Fibroblast of skin of left biceps (primary cell): ENCODE data around the gene TEX14.
"Not testable (repeated sequence)": the region's sequence is repeated elsewhere in the genome, so short reads cannot be mapped to it uniquely, and the experiment has no call there.

Experiments used
- DNase-seq, 2 experiments: peaks; one replicate each; pipeline ENCODE4 v3.0.0-alpha.2; 2013; ENCODE audit warnings: low read depth in 2 of 2

TEX14 gene

DNA sequence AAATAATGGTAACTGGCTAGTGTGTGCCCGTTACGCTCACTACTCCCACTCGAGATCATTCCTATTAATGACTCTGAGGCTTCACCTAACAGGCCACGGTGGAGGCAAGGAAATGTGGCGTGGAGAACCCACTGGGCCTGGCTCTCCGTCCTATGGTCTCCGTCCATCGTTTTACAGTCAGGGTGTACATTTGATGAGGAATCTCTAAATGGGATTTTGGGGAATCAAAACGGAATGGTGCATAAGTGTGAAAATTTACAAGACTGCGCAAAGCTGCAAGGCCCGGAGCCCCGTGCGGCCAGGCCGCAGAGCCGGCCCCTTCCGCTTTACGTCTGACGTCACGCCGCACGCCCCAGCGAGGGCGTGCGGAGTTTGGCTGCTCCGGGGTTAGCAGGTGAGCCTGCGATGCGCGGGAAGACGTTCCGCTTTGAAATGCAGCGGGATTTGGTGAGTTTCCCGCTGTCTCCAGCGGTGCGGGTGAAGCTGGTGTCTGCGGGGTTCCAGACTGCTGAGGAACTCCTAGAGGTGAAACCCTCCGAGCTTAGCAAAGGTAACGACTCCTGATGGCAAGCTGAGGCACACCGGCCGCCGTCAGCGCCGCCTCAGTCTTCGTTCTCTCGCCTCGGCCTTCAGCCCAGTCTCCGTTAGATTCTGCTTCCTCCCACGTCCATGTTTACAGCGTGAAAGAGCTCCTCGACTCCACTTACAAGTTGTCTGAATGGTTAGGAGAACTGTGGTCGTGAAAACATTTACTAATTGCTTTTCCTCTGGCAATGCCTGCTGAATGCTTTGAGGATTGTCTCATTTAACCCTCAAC lies 602 bp upstream of the TEX14 start, which contains the start of gene RAD51C:
Gene RAD51C, plus strand, starts transcription at position 364 of the 817 bp plus-strand sequence. Its CDS starts 42 bp downstream, at position 406.
- DNase-seq: peak; percentile 55 to 56

DNA sequence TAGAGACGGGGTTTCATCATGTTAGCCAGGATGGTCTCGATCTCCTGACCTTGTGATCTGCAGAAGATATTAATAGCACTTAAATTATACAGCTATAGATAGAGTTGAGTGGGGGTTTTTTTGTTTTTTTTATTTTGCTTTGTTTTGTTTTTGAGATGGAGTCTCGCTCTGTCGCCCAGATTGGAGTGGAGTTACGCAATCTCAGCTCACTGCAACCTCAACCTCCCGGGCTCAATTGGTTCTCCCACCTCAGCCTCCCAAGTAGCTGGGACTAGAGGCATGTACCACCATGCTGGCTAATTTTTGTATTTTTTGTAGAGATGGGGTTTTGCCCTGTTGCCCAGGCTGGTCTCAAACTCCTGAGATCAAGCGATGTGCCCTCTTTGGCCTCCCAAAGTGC lies 1.8 kb downstream of the TEX14 start:
- DNase-seq: not testable (repeated sequence)

DNA sequence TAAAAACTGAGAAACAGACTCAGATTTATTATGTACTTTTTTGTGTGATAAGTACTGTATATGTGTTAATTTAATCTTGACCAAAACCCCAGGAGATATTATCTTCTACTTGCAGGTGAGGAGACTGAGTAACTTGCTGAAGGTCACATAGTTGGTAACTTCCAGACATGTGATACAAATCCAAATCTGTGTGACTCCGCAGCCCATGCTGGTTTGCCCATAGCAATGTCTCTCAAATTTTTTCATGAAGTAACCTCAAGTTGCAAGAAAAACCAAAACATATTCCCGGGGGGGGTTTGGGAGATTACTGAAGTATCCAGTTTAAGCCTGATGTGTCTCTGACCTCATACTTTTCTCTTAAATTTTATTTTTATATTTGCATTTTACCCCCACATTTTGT lies 3.3 kb downstream of the TEX14 start:
- DNase-seq: no peak

DNA sequence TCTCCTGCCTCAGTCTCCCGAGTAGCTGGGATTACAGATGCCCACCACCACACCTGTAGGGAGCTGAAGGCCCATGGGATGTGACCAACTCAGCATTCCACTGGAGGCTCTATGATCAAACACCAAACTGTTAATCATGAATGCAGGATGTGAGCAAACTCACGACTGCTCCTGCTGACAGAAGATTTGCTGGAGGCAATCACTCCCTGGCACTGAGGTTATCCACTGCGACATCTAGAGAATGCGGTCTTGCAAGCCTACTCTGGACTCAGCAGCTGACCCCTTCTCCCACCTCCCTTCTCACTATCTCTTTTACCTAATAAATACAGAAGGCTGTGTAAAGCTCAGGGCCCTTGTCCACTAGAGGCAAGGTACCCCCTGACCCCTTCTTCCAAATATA lies 4.9 kb downstream of the TEX14 start:
- no peak for DNase-seq

DNA sequence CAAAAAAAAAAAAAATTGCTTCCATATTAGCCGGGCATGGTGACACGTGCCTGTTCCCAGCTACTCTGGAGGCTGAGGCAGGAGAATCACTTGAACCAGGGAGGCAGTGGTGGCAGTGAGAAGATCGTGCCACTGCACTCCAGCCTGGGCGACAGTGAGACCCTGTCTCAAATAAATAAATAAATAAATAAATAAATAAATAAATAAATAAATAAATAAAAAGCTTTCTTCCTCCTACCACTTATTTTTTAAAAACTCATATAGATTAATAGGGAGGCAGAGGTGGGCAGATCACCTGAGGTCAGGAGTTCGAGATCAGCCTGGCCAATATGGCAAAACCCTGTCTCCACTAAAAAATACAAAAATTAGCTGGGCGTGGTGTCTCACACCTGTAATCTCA lies 7.4 kb downstream of the TEX14 start:
- DNase-seq: not testable (repeated sequence)

GRCh38 chr17:58684003-58684402 lies 7.8 kb downstream of the TEX14 start:
- no peak for DNase-seq

- no peak for DNase-seq
Measured at GRCh38 chr17:58680038-58680369, 11.8 kb downstream of the TEX14 start.

- DNase-seq: no peak
Measured at GRCh38 chr17:58679263-58680037, 12.4 kb downstream of the TEX14 start.

GRCh38 chr17:58678287-58678686 lies 13.6 kb downstream of the TEX14 start:
- not testable (repeated sequence) for DNase-seq

GRCh38 chr17:58677194-58677880 lies 14.5 kb downstream of the TEX14 start:
- DNase-seq: no peak

DNA sequence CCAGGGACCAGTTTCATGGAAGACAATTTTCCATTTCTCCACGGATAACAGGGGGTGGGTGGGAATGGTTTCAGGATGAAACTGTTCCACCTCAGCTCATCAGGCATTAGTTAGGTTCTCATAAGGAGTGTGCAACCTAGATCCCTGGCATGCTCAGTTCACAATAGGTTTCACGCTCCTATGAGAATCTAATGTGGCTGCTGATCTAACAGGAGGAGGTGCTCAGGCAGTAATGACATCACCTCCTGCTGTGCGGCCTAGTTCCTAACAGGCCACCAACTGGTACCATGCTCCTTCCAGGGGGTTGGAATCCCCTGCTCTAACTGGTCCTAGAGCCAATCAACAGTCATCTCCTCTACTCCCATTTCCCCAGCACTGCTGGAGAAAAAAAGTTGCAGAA lies 19.9 kb downstream of the TEX14 start:
- no peak for DNase-seq

DNA sequence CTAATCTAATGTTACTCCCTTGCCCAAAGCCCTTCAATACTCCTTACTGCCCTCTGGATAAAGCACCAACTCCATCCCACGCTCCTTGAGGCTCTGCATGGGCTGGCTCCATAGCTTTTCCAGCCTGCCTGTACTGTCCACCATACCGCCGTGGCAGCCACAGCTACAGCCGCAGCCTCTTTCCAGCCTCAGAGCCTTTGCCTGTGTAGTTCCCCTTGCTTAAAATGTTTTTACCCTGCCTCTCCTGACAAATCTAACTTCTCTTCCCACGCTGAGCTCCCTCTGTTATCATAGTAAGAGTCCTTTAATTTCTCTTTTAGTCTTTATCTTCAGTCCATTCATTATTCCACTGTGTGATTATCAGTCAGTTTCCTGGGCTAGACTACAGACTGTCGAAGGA lies 22.0 kb downstream of the TEX14 start:
- no peak for DNase-seq

DNA sequence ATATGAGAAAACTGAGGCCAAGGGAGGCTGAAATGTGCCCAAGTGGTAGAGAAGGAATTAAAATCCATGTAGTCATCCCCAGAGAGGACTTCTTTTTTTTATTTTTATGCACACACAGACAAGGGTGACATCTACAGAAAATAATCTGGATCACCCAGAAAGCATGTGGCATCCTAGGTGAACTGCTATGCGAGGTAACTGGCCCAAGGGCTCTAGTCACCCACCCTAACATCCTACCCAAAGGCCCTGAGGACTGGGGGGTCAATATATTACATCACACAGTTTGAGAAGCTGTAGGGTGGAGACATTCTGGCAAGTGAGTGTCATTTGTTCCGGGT lies 23.3 kb downstream of the TEX14 start:
- DNase-seq: no peak

DNA sequence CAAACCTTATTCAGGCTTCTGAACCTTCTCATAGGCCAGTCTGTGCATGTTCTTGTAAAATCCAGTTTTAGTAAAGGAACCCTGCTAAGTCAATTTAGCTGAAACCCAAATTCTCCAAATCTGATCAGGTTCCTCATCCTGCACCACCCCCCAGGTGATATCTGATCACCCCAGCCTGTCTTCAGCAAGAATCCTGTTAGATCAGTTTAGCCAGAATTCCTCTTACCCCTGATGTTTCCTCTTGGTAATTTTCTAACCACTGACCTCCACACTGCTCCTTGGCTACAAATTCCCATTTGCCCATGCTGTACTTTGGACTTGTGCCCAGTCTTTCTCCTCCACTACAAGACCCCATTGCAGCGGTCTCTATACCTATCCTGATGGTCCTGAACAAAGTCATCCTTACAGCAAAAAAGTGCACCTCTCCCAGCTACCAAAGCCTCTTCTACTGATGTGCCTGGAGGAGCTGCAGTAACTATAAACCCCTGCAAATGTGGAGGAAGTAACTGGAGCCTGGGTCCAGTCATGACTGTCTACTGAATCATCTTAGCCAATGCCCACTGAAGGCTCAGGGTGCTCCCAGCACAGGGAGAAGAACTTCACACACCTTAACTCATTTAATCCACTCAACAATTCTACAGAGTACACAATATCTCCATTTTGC lies 23.8 kb downstream of the TEX14 start:
- DNase-seq: no peak

DNA sequence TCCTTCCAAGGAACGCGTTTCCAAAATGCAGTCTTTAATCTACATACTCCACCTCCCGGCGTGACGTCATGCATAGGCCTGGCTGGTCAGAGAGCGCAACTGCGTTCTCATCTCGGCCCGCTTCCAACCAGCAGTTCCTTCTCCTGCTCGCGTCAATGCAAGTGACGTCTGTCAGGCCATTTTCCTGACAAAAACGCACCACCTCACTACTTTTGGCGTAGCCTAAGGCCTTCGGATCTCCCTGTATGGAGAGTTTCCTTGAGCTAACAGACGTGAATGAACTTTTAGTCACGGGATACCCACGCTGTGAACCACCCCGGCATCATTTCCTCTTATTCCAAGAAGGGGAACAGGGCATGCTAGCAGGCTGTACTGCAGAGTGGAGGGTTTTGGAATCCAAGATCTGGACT lies 25.0 kb downstream of the TEX14 start:
- DNase-seq: no peak

- no peak for DNase-seq
Measured at GRCh38 chr17:58665946-58666857, 25.6 kb downstream of the TEX14 start.

DNA sequence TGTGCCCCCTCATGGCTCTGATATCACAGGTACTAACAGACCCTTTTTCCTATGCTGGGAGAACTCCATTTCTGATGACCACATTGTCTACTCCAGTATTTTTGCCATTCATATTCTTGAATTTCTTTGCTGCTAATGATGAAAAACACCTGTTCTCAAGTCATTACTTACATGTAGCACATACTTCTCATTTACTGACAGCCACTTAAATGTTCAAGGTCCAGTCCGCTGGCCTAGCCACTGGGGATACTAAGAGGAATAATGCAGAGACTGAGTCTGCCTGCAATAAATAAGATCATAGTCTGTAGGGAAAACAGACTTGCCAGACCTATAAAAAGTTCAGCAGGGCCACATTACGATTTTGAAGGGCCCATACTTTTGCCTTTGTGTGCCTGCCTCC lies 27.5 kb downstream of the TEX14 start:
- DNase-seq: no peak

- DNase-seq: no peak
Measured at GRCh38 chr17:58661499-58661898, 30.3 kb downstream of the TEX14 start.

DNA sequence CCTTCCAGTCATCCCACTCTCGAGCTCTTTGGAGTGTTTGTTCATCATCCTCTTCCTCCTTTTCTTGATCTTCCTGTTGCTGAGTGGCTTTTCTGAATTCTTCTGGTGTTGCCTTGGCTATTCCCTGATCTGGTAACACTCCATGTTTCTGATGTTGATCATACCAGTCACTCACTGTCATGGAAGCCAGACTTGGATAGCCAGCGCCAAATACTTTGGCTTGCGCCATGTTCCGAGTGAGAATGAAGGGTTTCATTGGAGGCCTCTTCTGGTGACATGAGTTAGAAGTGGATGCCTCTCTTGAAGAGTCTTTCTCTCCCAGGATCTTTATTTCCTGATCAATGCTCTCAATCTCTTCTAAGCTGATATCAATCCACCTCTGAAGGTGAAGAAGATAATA lies 31.2 kb downstream of the TEX14 start:
- DNase-seq: no peak

- not testable (repeated sequence) for DNase-seq
Measured at GRCh38 chr17:58659714-58660084, 32.1 kb downstream of the TEX14 start.
